GM23338 (cell line): Measurements from ENCODE around the gene RILPL1. TPM values are rescaled to one million over a fixed set of nuclear protein-coding genes. Genes with fewer than 3 reads are reported as not detected.

Experiments used
- ATAC-seq: fragments of 200-7000 bp; cut with Tn5 transposase; 3 replicates; pipeline ENCODE4 v1.9.1; 2020
- DNase-seq: peaks from one replicate; pipeline ENCODE4 v3.0.0-alpha.2; 2015; ENCODE audit warnings: low spot score
- H2AFZ ChIP-seq: fragments of 200-600 bp; sonication (generic); 2 replicates; pipeline ENCODE4 v1.8.0; 2016; ENCODE audit warnings: antibody characterized with exemption, mild to moderate bottlenecking, moderate library complexity
- H3F3A ChIP-seq: fragments of 200-600 bp; sonication (generic); replicated peaks from 2 replicates; pipeline ENCODE4 v1.8.0; 2017; ENCODE audit warnings: antibody characterized with exemption, mixed run types, low read depth
- H3K27ac ChIP-seq: fragments of 200-600 bp; sonication (generic); 2 replicates; pipeline ENCODE4 v1.6.1; 2016; ENCODE audit warnings: low read depth
- H3K27me3 ChIP-seq: fragments of 200-600 bp; sonication (generic); 2 replicates; pipeline ENCODE4 v1.8.0; 2016; ENCODE audit warnings: mild to moderate bottlenecking, mixed run types, moderate library complexity; ENCODE audit not compliant: insufficient read depth
- H3K36me3 ChIP-seq: fragments of 200-600 bp; sonication (generic); 2 replicates; pipeline ENCODE4 v1.8.0; 2016; ENCODE audit warnings: mild to moderate bottlenecking; ENCODE audit not compliant: insufficient read depth
- H3K4me1 ChIP-seq: fragments of 200-600 bp; sonication (generic); 2 replicates; pipeline ENCODE4 v1.8.0; 2016; ENCODE audit warnings: mild to moderate bottlenecking, moderate library complexity; ENCODE audit not compliant: insufficient read depth
- H3K4me2 ChIP-seq: fragments of 200-600 bp; sonication (generic); 2 replicates; pipeline ENCODE4 v1.7.1; 2017; ENCODE audit warnings: mixed run types
- H3K4me3 ChIP-seq: fragments of 200-600 bp; sonication (generic); 2 replicates; pipeline ENCODE4 v1.6.1; 2016; ENCODE audit warnings: mixed run types
- H3K79me2 ChIP-seq: fragments of 200-600 bp; sonication (generic); replicated peaks from 2 replicates; pipeline ENCODE4 v1.8.0; 2017; ENCODE audit warnings: mild to moderate bottlenecking; ENCODE audit not compliant: insufficient read depth
- H3K9me2 ChIP-seq: fragments of 200-600 bp; sonication (generic); 2 replicates; pipeline ENCODE4 v1.8.0; 2017; ENCODE audit not compliant: insufficient read depth
- H4K20me1 ChIP-seq: fragments of 200-600 bp; sonication (generic); replicated peaks from 2 replicates; pipeline ENCODE4 v1.8.0; 2017; ENCODE audit warnings: mild to moderate bottlenecking; ENCODE audit not compliant: insufficient read depth
- H3K27ac Mint-ChIP-seq: 2 replicates; pipeline ENCODE4 v1.8.0; 2020; ENCODE audit warnings: inconsistent platforms, mild to moderate bottlenecking, moderate library complexity, mixed read lengths
- H3K27me3 Mint-ChIP-seq: 3 replicates; pipeline ENCODE4 v1.8.0; 2022; ENCODE audit warnings: low read depth, mild to moderate bottlenecking, moderate library complexity, mixed read lengths, inconsistent platforms; ENCODE audit not compliant: insufficient read depth, poor library complexity
- H3K36me3 Mint-ChIP-seq: 3 replicates; pipeline ENCODE4 v1.8.0; 2021; ENCODE audit warnings: low read depth, mild to moderate bottlenecking, inconsistent platforms, moderate library complexity, mixed read lengths
- H3K4me1 Mint-ChIP-seq: 3 replicates; pipeline ENCODE4 v1.8.0; 2020; ENCODE audit warnings: mild to moderate bottlenecking, inconsistent platforms, mixed read lengths
- H3K4me3 Mint-ChIP-seq: 3 replicates; pipeline ENCODE4 v1.8.0; 2021; ENCODE audit warnings: moderate library complexity, mild to moderate bottlenecking, inconsistent platforms, mixed read lengths
- H3K9me3 Mint-ChIP-seq: 3 replicates; pipeline ENCODE4 v1.8.0; 2020; ENCODE audit warnings: moderate library complexity, mild to moderate bottlenecking, inconsistent platforms, mixed read lengths
- CREB1 ChIP-seq: fragments of 250-450 bp; sonication (Bioruptor Pico); IDR thresholded peaks from 2 replicates; pipeline ENCODE4 v1.5.0; 2020; ENCODE audit warnings: low read depth, mild to moderate bottlenecking, moderate library complexity
- CTCF ChIP-seq, 2 experiments: fragments of 200-600 bp in 1 of 2; sonication (generic) in 1 of 2; conservative IDR thresholded peaks; 2 replicates each; pipeline versions ENCODE4 v1.5.1 to v1.6.1; 2016 to 2017; ENCODE audit warnings: antibody characterized with exemption in 2 of 2, low read depth in 2 of 2, mild to moderate bottlenecking in 2 of 2, moderate library complexity in 1 of 2
- EZH2 ChIP-seq: fragments of 200-600 bp; sonication (generic); IDR thresholded peaks from one replicate; pipeline ENCODE4 v1.8.0; 2017; ENCODE audit warnings: antibody characterized with exemption, mild to moderate bottlenecking, low read depth; ENCODE audit not compliant: unreplicated experiment
- EZH2phosphoT487 ChIP-seq: fragments of 200-600 bp; sonication (generic); IDR thresholded peaks from one replicate; pipeline ENCODE4 v1.8.1; 2018; ENCODE audit warnings: antibody characterized with exemption; ENCODE audit not compliant: unreplicated experiment
- JUNB ChIP-seq: IDR thresholded peaks from one replicate; pipeline ENCODE4 v1.6.1; 2016; ENCODE audit warnings: antibody characterized with exemption; ENCODE audit not compliant: unreplicated experiment
- NANOG ChIP-seq: IDR thresholded peaks from 2 replicates; pipeline ENCODE4 v1.6.1; 2016; ENCODE audit warnings: antibody characterized with exemption, borderline replicate concordance
- POLR2AphosphoS5 ChIP-seq: IDR thresholded peaks from 2 replicates; pipeline ENCODE4 v1.6.1; 2016; ENCODE audit warnings: antibody characterized with exemption, low read depth
- REST ChIP-seq: IDR thresholded peaks from one replicate; pipeline ENCODE4 v1.6.1; 2018; ENCODE audit warnings: antibody characterized with exemption; ENCODE audit not compliant: unreplicated experiment
- STAT1 ChIP-seq: IDR thresholded peaks from one replicate; pipeline ENCODE4 v1.6.1; 2016; ENCODE audit warnings: antibody characterized with exemption; ENCODE audit not compliant: unreplicated experiment
- ZNF114 ChIP-seq: fragments of 250-450 bp; sonication (Bioruptor Pico); IDR thresholded peaks from 2 replicates; pipeline ENCODE4 v1.5.0; 2020; ENCODE audit warnings: mild to moderate bottlenecking, moderate library complexity
- ZNF331 ChIP-seq: fragments of 250-450 bp; sonication (Bioruptor Pico); IDR thresholded peaks from 2 replicates; pipeline ENCODE4 v1.5.0; 2020; ENCODE audit warnings: low read depth, mild to moderate bottlenecking, moderate library complexity
- ZNF462 ChIP-seq: fragments of 250-450 bp; sonication (Bioruptor Pico); IDR thresholded peaks from 2 replicates; pipeline ENCODE4 v1.5.0; 2020; ENCODE audit warnings: mild to moderate bottlenecking, moderate library complexity
- polyA plus RNA-seq: library from polyadenylated mRNA; unstranded; fragments of >200 nt; fragmentation: Nextera tagmentation; extraction: Ambion mirVana; gene quantifications from 2 replicates; pipeline ENCODE4 v1.2.1, GENCODE V29; 2016
- total RNA-seq: library from RNA; depleted of rRNA; stranded (reverse); fragments of >200 nt; shearing (Covaris generic); gene quantifications from 2 replicates; pipeline ENCODE4 v1.2.3, GENCODE V29; 2014
- TF ChIP-seq, protein P1 (sequence below): IDR thresholded peaks from 2 replicates; pipeline ENCODE4 v1.6.1; 2016; ENCODE audit warnings: antibody characterized with exemption

The RILPL1 gene
- total and polyA plus RNA-seq, 2 experiments from 2014 or later: 3.9 to 7.9 TPM

DNA sequence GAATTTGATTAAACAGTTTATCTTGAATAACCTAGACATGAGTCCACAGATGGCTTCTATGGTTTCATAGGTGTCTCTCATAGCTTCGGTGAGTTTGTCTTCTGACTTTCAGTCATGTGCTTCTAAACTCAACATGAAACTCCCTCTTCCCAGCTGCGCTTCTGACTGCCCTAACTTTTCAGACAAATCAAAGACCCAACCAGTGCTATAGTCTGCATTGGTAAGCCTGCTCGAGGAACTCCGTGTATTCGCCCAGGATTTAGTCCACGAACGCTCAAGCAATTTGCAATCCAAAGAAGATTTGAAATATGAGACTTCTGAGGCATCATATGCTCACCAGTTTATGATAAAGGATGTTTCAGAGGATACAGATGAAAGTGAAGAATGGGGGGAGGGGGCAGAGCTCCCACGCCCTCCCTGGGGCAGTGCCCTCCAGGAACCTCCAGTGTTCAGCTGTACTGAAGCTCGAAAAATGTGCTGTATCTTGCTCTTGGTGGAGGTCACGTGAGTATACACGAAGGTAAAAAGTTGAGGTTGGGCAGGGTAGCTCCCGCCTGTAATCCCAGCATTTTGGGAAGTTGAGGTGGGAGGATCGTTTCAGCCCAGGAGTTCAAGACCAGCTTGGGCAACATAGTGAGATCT is 91.9 kb downstream of the RILPL1 start:
- no peak overlapping the region for H3K27ac ChIP-seq
- TF ChIP-seq, protein P1, sequence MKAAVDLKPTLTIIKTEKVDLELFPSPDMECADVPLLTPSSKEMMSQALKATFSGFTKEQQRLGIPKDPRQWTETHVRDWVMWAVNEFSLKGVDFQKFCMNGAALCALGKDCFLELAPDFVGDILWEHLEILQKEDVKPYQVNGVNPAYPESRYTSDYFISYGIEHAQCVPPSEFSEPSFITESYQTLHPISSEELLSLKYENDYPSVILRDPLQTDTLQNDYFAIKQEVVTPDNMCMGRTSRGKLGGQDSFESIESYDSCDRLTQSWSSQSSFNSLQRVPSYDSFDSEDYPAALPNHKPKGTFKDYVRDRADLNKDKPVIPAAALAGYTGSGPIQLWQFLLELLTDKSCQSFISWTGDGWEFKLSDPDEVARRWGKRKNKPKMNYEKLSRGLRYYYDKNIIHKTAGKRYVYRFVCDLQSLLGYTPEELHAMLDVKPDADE: no peak
- no peak for TF ChIP-seq REST
- no peak for TF ChIP-seq JUNB
- no peak for TF ChIP-seq CREB1 (CRISPR knock-in tag)
- TF ChIP-seq EZH2phosphoT487: no peak
- TF ChIP-seq ZNF462: no peak
- TF ChIP-seq EZH2: no peak
- TF ChIP-seq POLR2AphosphoS5: no peak
- no peak for TF ChIP-seq ZNF331 (CRISPR knock-in tag)
- TF ChIP-seq STAT1: no peak
- TF ChIP-seq NANOG: no peak
- no peak for TF ChIP-seq ZNF114
- no peak for TF ChIP-seq CTCF (conservative IDR thresholded peaks at IDR 0.05; ENCODE audit: low read depth in 2 of 2)
- peaks cover 11% of the 10 kb centered on the region for H3K4me1 ChIP-seq
- peaks cover 8% of the 10 kb centered on the region; the same call in 2 of the 3 replicates for H3K4me1 Mint-ChIP-seq
- H2AFZ ChIP-seq: no peak overlapping the region
- no peak overlapping the region for H3K4me2 ChIP-seq
- no peak for DNase-seq
- H3K36me3 ChIP-seq: no peaks in the 10 kb centered on the region
- H3K4me3 ChIP-seq: no peak overlapping the region
- H3K79me2 ChIP-seq: no peaks in the 10 kb centered on the region
- H3K9me3 Mint-ChIP-seq: no peaks in the 10 kb centered on the region
- H3K27me3 Mint-ChIP-seq: peaks cover 18% of the 10 kb centered on the region
- peaks cover 13% of the 10 kb centered on the region for H3K27me3 ChIP-seq
- H4K20me1 ChIP-seq: no peaks in the 10 kb centered on the region
- H3F3A ChIP-seq: peaks cover 4% of the 10 kb centered on the region; the same call in 1 of the 2 replicates
- H3K36me3 Mint-ChIP-seq: no peaks in the 10 kb centered on the region
- H3K9me2 ChIP-seq: no peaks in the 10 kb centered on the region
- H3K27ac Mint-ChIP-seq: no peak overlapping the region
- no peak for ATAC-seq
- H3K4me3 Mint-ChIP-seq: no peak overlapping the region
